H7 (cell line): ENCODE results near the gene BAX. TPM values are rescaled to one million over a fixed set of nuclear protein-coding genes. Genes with fewer than 3 reads are reported as not detected.
A peak's percentile ranks its signal among the peaks of the same experiment; 100 is the strongest.
"Not testable (repeated sequence)": the region's sequence is repeated elsewhere in the genome, so short reads cannot be mapped to it uniquely, and the experiment has no call there.

ENCODE experiments used
- DNase-seq: peaks from one replicate; pipeline ENCODE4 v3.0.0; 2012
- H3K27me3 ChIP-seq: 2 replicates; pipeline ENCODE4 v1.6.0; 2011; ENCODE audit warnings: mild to moderate bottlenecking, low read length; ENCODE audit not compliant: control insufficient read depth, insufficient read depth
- H3K36me3 ChIP-seq: replicated peaks from 2 replicates; pipeline ENCODE4 v1.5.1; 2011; ENCODE audit warnings: low read length; ENCODE audit not compliant: control insufficient read depth, insufficient read depth
- H3K4me3 ChIP-seq: 2 replicates; pipeline ENCODE4 v1.5.1; 2011; ENCODE audit warnings: low read depth, mild to moderate bottlenecking, control low read depth, low read length, moderate library complexity; ENCODE audit not compliant: insufficient read depth
- total RNA-seq: library from RNA; depleted of rRNA; stranded (reverse); fragments of >200 nt; shearing (Covaris generic); gene quantifications from 2 replicates; pipeline ENCODE4 v1.2.3, GENCODE V29; 2014

BAX gene
- total RNA-seq, 1 experiment from 2014 or later, result 72.6 TPM

DNA sequence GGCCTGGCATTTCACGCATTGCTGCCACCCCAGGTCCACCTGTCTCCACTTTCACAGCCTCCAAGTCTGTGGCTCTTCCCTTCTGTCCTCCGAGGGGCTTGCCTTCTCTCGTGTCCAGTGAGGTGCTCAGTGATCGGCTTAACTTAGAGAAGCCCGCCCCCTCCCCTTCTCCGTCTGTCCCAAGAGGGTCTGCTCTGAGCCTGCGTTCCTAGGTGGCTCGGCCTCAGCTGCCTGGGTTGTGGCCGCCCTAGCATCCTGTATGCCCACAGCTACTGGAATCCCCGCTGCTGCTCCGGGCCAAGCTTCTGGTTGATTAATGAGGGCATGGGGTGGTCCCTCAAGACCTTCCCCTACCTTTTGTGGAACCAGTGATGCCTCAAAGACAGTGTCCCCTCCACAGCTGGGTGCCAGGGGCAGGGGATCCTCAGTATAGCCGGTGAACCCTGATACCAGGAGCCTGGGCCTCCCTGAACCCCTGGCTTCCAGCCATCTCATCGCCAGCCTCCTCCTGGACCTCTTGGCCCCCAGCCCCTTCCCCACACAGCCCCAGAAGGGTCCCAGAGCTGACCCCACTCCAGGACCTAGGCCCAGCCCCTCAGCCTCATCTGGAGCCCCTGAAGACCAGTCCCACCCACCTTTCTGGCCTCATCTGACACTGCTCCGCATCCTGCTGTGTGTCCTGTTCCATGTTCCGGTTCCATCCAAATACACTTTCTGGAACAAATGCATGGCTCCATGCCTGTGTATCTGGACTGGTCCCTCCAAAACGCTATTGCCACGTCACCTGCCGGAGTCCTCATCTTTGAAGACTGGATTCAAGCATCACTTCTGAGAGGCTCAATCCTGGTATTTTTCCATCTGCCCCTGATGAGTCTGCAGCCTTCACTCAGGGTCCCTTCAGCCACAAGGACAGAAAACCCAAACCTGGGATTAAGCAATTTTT is 31.9 kb upstream of the BAX start:
- Histone ChIP-seq H3K27me3 (no peaks in the 10 kb centered on the region), H3K4me3 (no peak overlapping the region), H3K36me3 (peaks cover 13% of the 10 kb centered on the region)
- DNase-seq, result peak; percentile 40

DNA sequence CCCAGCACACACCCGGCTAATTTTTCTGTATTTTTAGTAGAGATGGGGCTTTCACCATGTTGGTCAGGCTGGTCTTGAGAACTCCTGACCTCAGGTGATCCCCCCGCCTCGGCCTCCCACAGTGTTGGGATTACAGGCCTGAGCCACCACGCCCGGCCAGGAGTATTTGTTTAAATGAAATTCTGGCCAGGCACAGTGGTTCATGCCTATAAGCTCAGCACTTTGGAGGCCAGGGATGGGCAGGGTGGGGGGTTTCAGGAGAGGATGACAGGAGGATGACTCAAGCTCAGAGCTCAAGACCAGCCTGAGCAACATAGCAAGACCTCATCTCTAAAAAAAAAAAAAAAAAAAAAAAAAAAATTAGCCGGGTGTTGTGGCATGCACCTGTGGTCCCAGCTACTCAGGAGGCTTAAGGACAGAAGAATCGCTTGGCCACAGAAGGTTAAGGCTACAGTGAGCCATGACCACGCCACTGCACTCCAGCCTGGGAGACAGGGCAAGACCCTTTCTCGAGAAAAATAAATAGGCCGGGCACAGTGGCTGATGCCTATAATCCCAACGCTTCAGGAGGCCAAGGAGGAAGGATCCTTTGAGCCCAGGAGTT is 29.3 kb upstream of the BAX start:
- Histone ChIP-seq H3K27me3 (no peaks in the 10 kb centered on the region), H3K36me3 (peaks cover 6% of the 10 kb centered on the region), H3K4me3 (no peak overlapping the region)
- DNase-seq, result no peak

DNA sequence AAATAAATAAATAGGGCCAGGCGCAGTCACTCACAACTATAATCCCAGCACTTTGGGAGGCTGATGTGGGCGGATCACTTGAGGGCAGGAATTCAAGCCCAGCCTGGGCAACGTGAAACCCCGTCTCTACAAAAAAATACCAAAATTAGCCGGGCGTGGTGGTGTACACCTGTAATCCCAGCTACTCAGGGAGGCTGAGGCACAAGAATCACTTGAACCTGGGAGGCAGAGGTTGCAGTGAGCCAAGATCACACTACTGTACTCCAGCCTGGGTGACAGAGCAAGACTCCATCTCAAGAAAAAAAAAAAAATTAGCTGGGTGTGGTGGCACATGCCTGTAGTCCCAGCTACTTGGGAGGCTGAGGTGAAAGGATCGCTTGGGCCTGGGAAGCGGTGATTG is 28.8 kb upstream of the BAX start:
- H3K4me3 ChIP-seq, H3K36me3 ChIP-seq, H3K27me3 ChIP-seq, DNase-seq: not testable (repeated sequence)

DNA sequence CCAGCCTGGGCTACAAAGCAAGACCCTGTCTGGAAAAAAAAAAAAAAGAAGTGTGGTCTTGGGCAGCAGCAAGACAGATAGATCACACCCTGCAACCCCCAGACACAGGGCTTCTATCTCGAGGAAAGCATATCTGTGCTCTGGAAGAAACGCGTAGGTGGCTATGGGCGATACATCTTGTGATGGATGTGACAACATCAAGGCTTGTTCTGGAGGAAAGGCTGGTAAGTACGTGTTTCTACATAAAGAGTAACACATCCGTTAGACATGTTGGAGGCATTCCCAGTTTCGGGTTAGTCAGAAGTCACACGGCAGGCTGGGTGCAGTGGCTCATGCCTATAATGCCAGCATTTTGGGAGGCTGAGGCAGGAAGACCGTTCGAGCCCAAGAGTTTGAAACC is 27.8 kb upstream of the BAX start:
- no peak overlapping the region for H3K4me3 ChIP-seq
- DNase-seq, result no peak
- peaks cover under 1% of the 10 kb centered on the region; the same call in 1 of the 2 replicates for H3K27me3 ChIP-seq
- H3K36me3 ChIP-seq, result peaks cover 2% of the 10 kb centered on the region; the same call in 1 of the 2 replicates

DNA sequence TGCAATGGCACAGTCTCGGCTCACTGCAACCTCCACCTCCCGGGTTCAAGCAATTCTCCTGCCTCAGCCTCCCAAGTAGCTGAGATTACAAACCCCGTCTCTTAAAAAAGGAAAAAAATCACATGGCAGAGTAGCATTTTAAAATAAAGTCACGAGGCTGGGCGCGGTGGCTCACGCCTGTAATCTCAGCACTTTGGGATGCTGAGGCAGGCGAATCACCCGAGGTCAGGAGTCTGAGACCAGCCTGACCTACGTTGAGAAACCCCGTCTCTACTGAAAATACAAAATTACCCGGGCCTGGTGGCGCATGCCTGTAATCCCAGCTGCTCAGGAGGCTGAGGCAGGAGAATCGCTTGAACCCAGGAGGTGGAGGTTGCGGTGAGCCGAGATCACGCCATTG is 27.0 kb upstream of the BAX start:
- not testable (repeated sequence) for DNase-seq, H3K4me3 ChIP-seq, H3K27me3 ChIP-seq, H3K36me3 ChIP-seq

DNA sequence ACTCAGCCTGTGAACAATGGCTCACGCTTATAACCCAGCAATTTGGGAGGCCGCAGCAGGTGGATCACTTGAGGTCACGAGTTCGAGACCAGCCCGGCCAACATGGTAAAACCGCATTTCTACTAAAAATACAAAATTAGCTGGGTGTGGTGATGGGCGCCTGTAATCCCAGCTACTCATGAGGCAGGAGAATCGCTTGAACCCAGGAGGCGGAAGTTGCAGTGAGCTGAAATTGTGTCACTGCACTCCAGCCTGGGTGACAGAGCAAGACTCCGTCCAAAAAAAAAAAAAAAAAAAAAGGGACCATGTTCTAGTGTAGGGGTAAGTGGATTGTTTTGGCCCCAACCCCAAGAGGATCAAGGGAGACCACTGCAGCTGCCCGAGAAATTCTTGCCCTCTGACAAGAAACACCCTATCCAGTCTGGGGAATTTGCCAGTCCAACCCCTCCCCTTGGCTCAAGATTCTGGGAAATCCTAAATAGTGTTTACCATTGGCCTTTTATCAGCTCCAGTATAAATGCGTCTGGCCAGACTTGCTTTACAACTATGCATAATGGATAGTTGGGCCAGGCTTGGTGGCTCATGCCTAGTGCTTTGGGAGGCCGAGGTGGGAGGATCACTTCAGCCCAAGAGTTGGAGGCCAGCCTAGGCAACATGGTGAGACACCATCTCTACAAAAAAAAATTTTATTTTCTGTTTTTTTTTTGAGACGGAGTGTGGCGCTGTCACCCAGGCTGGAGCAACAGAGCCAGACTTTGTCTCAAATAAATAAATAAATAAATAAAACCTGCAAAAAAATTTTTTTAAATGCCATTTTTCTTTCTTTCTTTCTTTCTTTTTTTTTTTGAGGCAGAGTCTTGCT is 26.3 kb upstream of the BAX start:
- Histone ChIP-seq H3K27me3 (peaks cover 13% of the 10 kb centered on the region), H3K4me3 (no peak overlapping the region), H3K36me3 (no peaks in the 10 kb centered on the region)
- DNase-seq, result no peak

DNA sequence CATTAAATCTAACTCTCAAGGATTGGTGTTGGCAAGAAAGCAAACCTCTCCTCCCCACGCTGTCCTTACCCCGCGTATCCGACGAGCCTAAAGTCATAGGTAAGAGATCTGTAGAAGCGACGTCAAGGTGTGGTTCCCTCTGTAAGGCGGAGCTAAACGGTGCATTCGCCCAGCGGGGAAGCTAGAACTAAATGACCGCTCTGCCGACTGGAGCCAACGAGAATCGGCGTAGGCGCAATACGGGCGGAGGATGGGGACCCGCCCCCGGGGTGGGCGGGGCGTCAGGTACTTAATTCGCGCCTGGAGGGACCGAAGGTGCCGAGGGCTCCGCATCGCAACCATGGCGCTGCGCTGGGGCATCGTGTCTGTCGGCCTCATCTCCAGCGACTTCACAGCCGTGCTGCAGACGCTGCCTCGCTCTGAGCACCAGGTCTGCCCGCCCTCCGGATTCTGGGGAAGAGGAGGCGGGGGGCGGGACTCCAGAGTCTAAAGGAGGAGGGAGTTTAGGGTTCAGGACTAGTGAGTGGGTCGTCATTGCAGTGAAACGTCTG is 21.2 kb upstream of the BAX start, which contains the start of gene DHDH:
Gene DHDH, plus strand, starts transcription at position 318 of the 551 bp plus-strand sequence. Its CDS starts 23 bp downstream, at position 341.
- H3K27me3 ChIP-seq, result peaks cover 26% of the 10 kb centered on the region
- H3K4me3 ChIP-seq, result peak within 1 kb of the TSS; percentile 41
- DNase-seq, result peak; percentile 98
- no peaks in the 10 kb centered on the region for H3K36me3 ChIP-seq

DNA sequence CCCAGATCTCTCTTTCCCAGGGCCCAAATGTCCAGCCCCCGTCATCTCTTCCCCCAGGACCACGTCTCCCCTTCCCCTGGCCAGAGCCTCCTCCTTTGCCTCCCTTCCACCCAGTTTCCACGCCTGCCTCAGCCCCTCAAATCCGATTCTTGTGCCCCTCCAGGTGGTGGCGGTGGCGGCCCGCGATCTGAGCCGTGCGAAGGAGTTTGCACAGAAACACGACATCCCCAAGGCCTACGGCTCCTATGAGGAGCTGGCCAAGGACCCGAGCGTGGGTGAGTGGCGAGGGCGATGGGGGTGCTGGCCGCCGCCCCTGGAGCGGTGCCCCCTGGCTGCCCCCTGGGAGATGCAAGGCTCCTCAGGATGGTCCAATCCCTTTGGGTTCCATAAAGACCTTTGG is 19.8 kb upstream of the BAX start:
- Histone ChIP-seq H3K4me3 (no peak overlapping the region), H3K27me3 (peaks cover 26% of the 10 kb centered on the region), H3K36me3 (no peaks in the 10 kb centered on the region)
- peak; percentile 81 for DNase-seq

DNA sequence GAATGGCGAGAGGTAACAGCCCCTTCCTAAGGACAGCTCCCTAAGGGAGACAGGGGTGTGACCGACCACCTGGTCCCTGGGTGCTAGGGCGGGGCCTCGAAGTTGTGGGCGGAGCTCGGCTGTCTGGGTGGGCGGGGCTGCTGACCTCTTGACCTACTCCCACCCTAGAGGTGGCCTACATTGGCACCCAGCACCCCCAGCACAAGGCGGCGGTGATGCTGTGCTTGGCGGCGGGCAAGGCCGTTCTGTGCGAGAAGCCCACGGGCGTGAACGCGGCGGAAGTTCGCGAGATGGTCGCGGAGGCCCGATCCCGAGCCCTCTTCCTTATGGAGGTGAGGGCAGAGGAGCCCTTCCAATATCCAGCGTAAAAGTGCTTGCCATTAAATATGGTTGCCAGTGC is 18.8 kb upstream of the BAX start:
- H3K36me3 ChIP-seq, result no peaks in the 10 kb centered on the region
- H3K27me3 ChIP-seq, result peaks cover 26% of the 10 kb centered on the region
- no peak overlapping the region for H3K4me3 ChIP-seq
- peak; percentile 62 for DNase-seq

DNA sequence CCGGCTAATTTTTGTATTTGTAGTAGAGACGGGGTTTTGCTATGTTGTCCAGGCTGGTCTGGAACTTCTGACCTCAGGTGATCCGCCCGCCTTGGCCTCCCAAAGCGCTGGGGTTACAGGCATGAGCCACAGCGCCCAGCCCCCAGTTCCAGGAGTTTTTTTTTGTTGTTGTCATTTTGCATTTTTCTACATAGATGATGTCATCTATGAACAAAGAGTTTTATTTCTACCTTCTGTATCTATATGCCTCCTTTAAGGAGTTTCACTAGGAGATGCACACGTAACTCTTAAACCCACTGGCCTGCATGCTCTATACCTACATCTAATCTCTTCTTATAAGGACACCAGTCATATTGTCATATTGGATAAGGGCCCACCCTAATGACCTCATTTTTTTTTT is 16.4 kb upstream of the BAX start:
- DNase-seq, result no peak
- Histone ChIP-seq H3K36me3 (no peaks in the 10 kb centered on the region), H3K4me3 (no peak overlapping the region), H3K27me3 (peaks cover 14% of the 10 kb centered on the region; the same call in 1 of the 2 replicates)

DNA sequence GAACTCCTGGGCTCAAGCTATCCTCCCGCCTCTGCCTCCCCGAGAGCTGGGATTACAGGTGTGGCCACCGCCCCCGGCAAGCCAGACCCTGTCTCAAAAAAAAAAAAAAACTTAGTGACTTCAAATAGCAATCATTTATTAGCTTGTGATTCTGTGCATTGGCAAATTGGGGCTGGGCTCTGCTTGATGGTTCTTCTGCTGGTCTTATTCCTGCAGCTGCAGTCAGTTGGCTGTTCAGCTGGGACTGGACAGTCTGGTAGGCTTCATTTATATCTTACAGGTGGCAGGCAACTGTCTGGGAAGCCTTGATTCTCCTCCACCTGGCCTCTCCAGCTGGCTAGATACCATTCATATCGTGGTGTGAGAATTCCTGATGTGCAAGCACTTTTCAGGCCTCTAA is 13.8 kb upstream of the BAX start:
- DNase-seq, result no peak
- H3K4me3 ChIP-seq, result no peak overlapping the region
- no peaks in the 10 kb centered on the region for H3K36me3 ChIP-seq
- H3K27me3 ChIP-seq, result no peaks in the 10 kb centered on the region

DNA sequence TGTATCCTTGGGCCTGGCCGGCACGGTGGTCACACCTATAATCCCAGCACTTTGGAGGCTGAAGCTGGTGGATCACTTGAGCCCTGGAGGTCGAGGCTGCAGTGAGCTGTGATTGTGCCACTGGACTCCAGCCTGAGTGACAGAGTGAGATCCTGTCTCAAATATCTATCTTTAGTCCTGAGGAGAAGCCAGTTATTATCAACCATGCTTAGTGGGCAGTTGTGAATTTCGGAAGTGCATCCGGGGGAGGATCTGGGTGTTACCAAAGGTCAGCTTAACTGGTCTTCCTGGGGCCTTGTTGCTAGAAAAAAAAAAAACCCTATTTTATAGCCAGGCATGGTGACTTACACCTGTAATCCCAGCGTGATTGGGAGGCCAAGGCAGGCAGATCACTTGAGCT is 11.6 kb upstream of the BAX start:
- Histone ChIP-seq H3K4me3 (no peak overlapping the region), H3K36me3 (no peaks in the 10 kb centered on the region)
- no peak for DNase-seq

DNA sequence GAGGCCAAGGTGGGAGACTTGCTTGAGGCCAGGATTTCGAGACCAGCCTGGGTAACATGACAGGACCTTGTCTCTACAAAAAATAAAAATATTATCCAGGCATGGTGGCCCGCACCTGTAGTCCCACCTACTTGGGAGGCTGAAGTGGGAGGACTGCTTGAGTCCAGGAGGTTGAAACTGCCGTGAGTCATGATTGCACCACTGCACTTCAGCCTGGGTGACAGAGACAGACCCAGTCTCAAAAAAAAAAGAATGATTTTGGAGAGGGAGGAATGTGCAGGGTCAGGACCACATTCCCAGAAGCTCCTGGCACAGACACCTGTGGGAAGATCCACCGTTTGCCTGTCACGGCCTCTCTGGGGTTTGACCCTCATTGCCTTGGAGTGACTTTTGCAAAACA is 9.3 kb upstream of the BAX start:
- no peak for DNase-seq
- H3K4me3 ChIP-seq, result no peak overlapping the region
- no peaks in the 10 kb centered on the region for H3K36me3 ChIP-seq
- H3K27me3 ChIP-seq, result no peaks in the 10 kb centered on the region

More for the DNA sequence above, 11.6 kb upstream of the BAX start:
- no peaks in the 10 kb centered on the region for H3K27me3 ChIP-seq

DNA sequence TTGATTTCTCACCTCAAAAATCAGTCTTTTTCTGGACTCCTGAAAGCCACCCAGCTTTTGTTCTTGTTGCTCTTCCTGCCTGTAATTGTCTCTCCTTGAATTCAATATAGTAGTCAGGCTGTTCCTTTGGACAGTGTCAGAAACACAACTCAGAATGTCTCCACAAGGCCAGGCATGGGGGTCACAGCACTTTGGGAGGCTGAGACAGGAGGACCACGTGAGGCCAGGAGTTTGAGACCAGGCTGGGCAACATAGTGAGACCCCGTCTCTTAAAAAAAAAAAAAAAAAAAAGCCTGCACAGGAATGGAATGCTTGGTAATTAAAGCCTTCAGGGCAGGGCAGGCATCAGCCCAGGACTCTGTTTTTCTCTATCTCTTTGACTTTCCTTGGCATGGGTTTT is 8.9 kb upstream of the BAX start:
- no peak overlapping the region for H3K4me3 ChIP-seq
- no peaks in the 10 kb centered on the region for H3K27me3 ChIP-seq
- no peaks in the 10 kb centered on the region for H3K36me3 ChIP-seq
- no peak for DNase-seq
